ENCODE results near the gene COL4A2. TPM values are rescaled to one million over a fixed set of nuclear protein-coding genes. Genes with fewer than 3 reads are reported as not detected.
A peak's percentile ranks its signal among the peaks of the same experiment; 100 is the strongest.
"Not testable (repeated sequence)": the region's sequence is repeated elsewhere in the genome, so short reads cannot be mapped to it uniquely, and the experiment has no call there.

Gene COL4A2
- total RNA-seq, 1 experiment from 2014 or later = 38.4 TPM

GRCh38 chr13:110438211-110438610, 131.1 kb downstream of the COL4A2 start:
- DNase-seq (ENCODE audit: low spot score) = no peak

GRCh38 chr13:110438776-110439175, 131.7 kb downstream of the COL4A2 start:
- DNase-seq (ENCODE audit: low spot score) = no peak

- DNase-seq (ENCODE audit: low spot score) = no peak
Measured at GRCh38 chr13:110440946-110441731, 134.1 kb downstream of the COL4A2 start.

DNA sequence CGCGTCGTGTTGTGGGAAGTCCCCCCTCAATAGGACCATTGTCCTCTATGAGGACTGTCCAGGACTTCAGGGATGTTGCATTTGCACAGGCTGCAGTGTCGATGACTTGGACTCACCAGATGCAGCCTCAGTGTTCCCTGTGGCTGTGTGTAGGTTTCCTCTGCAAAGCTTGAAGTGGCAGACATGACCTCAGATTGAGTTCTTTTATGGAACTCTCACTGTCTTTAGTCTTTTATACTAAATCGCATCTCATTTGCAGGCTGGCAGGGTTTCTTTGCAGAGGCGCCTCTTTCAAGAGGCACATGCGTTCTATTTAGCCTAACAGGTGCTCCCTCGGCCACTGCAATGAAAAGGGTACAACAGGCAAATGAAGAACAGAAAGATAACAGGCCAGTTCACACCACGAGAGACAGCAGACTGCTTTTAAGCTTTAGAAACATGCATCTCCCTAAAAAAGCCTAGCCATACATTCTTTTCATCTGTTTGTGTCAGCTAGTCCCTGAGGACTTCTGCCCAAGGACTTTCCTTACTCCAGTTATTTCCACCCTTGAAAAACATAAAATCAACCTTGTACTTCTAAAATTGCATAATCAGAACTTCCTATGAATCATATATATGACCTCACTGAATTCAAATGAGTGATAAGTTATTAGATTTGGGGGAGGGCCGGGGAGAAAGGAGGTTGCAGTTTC, 136.0 kb downstream of the COL4A2 start:
- DNase-seq (ENCODE audit: low spot score) = no peak

DNA sequence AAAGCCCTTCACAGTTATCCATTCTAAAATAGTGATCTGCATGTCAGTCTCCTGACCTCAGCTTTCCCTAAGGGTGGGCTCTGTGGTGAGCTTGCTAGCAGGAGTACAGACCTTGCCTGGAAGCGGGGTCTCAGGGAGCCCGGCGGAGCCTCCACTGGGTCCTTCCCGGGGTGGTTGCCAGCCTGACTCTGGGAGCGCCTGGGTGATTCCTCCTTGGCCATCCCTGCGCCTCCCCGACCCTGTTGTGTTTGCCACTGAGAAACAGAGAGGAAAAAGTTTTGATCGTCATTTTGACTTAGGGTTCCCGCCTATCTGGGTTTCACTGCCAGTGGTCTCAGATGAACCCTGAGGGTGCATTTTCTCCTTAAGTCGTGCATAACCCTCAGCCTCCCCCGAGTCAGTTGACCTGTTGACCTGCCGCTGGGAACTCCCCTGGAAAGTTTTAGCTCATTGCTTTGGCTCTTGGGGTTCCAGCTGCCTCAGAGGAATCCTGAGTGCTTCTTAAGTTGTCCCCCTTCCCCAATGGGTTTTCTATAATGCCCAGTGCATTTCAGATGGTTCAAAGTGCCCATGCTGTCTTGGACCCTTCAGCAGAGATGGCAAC, 136.6 kb downstream of the COL4A2 start:
- DNase-seq (ENCODE audit: low spot score) = no peak

- peak; percentile 79 for DNase-seq (ENCODE audit: low spot score)
Measured at GRCh38 chr13:110444226-110444653, 137.2 kb downstream of the COL4A2 start.

- no peak for DNase-seq (ENCODE audit: low spot score)
Measured at GRCh38 chr13:110445183-110445582, 138.1 kb downstream of the COL4A2 start.

GRCh38 chr13:110445722-110446574, 138.9 kb downstream of the COL4A2 start:
- no peak for DNase-seq (ENCODE audit: low spot score)

GRCh38 chr13:110446575-110446890, 139.4 kb downstream of the COL4A2 start:
- DNase-seq (ENCODE audit: low spot score) = no peak

DNA sequence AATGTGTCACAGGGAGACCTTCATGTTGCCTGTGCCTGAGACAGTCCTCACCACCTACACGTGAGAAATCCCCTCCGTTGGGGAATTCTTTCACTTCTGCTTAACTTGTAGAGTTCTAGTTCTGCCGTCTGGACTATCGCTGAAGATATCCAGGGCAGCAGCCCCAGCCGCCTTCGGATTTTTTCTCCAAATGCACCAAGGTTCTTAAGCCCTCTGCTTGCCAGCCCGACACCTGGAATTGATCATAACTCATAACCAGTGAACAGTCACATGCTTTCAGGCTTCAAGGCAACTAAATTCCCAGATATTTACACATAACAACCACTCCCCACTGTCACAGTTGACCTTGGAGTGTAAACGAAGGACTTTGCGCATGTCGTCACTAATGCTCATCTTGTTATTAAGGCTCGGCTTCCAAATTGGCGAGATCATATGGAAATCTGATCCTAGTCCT, 140.0 kb downstream of the COL4A2 start:
- no peak for DNase-seq (ENCODE audit: low spot score)

DNA sequence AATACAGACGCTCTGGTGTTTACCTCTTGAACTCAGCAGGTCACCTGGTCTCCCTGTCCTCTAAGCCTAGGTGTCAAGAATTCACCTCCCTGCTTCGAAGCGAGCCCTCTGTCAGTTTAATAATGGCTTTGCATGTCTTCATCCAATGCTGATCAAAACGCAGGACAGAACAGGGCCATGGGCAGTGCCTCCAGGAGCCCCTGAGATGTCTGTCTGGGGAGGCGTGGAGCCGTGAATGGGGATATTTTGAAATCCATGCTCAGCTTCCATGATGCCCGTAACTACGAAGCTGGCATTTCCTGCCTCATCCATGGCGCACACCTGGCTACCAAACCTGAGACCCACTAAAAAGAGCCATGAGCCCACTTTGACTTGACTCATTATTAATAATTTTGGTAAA, 140.7 kb downstream of the COL4A2 start:
- DNase-seq (ENCODE audit: low spot score) = no peak

- DNase-seq (ENCODE audit: low spot score) = peak; percentile 56
Measured at GRCh38 chr13:110448230-110448629, 141.1 kb downstream of the COL4A2 start.

DNA sequence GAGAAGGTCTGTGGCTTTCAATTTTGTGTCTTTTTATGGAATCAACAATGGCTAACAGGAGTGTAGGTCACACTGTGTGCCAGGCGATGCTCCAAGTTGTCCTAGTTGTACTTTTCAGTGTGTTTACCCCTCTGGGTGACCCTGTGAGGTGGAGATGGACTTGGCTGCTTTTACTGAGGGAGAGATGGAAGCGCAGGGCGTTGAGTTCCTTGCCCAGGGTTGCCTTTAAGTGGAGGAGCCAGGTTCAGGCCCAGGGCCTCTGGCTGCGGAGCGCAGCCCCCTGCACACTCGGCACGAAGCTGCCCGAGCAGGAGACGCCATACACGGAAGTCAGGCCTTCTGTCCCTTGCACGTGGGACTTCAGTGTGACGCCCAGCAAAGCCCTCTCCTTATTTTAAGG, 141.6 kb downstream of the COL4A2 start:
- no peak for DNase-seq (ENCODE audit: low spot score)

GRCh38 chr13:110449219-110450015, 142.3 kb downstream of the COL4A2 start:
- no peak for DNase-seq (ENCODE audit: low spot score)

DNA sequence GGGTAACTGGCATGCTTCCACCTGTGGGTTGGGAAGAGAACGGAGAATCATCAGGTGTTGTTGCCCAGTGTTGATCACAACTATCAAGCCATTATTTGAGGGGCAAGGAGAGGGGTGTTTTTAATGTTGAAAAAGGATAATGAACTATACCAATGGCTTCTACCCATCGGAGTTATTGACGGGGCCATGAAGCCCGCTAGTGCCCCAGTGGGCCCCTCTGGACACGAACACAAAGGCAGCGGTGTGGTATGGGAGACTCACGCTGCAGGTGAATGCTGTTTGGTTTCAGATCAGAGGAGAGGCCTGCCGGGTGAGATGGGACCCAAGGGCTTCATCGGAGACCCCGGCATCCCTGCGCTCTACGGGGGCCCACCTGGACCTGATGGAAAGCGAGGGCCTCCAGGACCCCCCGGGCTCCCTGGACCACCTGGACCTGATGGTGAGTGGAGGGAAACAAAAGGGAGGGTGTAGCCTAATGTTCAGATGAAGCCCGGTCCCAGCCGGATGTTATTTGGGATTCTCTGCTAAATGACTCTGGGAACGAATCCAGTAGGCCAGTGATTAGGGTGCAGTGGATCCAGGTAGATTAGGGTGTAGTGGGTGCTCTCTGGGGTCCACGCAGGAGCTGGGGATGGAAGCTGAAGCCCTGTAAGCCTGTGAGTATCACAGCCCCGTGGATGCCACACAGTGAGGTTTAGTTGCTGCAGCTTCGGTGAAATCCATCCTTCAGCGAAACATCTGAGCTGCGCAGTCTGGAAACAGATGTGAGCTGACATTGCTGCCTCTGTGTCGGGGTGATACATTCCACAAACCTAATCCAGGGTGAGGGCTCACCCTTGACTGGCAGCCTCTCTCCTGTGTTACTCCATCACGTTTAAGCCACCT, 143.2 kb downstream of the COL4A2 start:
- DNase-seq (ENCODE audit: low spot score) = no peak

DNA sequence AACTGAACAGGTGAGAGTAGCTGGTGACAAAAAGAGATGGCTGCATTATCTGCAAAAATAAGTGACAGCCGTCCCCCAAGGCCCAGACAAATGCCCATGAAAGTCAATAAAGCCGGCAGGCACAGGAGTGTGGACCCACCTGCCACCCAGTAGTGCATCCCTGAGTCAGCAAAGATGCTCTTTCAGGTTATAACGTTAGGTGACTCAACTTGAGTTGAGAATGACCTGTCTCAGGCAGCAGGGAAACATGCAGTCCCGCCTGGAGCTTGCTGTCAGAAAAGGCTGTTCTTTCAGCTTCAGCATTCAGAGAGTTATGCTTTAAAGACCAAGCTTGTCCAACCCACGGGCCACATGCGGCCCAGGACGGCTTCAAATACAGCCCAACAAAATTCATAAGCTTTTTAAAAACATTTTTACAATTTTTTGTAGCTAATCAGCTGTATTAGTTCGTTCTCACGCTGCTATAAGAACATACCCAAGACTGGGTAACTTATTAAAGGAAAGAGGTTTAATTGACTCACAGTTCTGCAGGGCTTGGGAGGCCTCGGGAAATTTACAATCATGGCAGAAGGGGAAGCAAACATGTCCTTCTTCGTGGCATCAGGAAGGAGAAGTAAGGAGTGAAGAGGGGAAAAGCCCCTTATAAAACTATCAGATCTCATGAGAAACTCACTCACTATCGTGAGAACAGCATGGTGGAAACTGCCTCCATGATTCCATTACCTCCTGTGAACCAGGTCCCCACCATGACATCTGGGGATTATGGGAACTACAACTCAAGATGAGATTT, 144.1 kb downstream of the COL4A2 start:
- no peak for DNase-seq (ENCODE audit: low spot score)

- DNase-seq (ENCODE audit: low spot score) = not testable (repeated sequence)
Measured at GRCh38 chr13:110453091-110453490, 146.0 kb downstream of the COL4A2 start.

GRCh38 chr13:110453797-110454196, 146.7 kb downstream of the COL4A2 start:
- DNase-seq (ENCODE audit: low spot score) = no peak

DNA sequence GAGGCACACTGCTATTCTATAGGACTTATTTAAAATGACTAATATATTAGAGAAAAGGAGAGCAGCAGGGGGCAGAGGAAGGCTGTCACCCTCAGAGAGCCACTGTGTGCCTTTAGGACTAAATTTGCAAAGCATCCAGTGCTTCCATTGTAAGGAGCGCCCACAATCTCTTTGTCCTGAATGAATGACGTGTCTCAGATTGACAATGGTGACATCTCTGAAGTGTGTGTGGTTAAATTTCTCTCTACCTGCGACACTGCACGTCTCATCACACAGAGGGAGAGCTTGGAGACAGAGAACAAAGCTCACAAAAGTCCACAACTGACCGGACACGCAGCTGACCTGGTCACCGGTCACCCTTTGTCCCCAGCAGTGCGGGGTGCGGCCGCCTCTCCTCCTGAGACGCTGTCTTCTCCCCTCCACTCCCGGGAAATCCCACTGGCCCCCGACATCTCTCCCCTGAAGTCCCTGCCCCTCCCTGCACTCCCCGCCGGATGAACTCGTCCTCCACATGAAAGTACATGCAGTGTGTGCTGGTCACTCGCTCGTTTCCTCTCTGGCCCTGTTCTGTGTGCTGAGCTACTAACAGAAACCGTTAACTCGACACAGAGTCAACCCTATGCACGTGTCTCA, 147.3 kb downstream of the COL4A2 start:
- no peak for DNase-seq (ENCODE audit: low spot score)
